Keratinocyte (primary cell): ENCODE data around the gene RPL13.

Experiments
- EZH2 ChIP-seq: IDR thresholded peaks from one replicate; pipeline ENCODE4 v1.6.1; 2012; ENCODE audit warnings: inconsistent platforms, mild to moderate bottlenecking, low read length, moderate library complexity
- TF ChIP-seq, protein P1 (sequence below), 3 experiments: IDR thresholded peaks in 1 of 3; conservative IDR thresholded peaks in 1 of 3; optimal IDR thresholded peaks in 1 of 3; 2 replicates in 2 of 3; 3 replicates in 1 of 3; pipeline versions ENCODE3 to v1.5.1; 2011; ENCODE audit warnings: low read length in 3 of 3, mild to moderate bottlenecking in 3 of 3, moderate library complexity in 2 of 3, control low read depth in 1 of 3, inconsistent platforms in 1 of 3; ENCODE audit not compliant: insufficient read depth in 2 of 3; ENCODE audit errors: extremely low read depth in 1 of 3

DNA sequence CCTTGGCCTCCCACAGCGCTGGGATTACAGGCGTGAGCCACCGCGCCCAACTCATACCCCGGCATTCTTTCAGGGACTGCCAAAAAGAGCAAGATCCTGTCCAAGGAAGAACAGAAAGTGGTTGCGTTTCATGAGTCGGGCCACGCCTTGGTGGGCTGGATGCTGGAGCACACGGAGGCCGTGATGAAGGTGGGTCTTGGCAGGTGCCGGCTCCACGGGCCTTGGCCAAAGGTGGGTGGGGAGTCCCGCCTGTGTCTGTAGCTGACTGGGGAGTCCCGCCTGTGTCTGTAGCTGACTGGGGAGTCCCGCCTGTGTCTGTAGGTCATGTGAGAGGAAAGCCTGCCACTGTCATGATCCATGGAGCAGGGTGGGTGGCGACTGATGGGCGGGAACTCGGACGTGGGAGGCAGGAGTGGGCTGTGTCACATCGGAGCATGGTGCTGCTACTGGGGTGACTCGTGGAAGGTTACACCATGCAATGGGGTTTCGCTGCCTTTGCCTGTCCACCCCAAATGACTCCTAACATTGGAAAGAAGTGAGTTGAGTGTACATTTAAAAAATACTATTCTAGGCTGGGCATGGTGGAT lies 10.0 kb upstream of the RPL13 start:
- TF ChIP-seq, protein P1, sequence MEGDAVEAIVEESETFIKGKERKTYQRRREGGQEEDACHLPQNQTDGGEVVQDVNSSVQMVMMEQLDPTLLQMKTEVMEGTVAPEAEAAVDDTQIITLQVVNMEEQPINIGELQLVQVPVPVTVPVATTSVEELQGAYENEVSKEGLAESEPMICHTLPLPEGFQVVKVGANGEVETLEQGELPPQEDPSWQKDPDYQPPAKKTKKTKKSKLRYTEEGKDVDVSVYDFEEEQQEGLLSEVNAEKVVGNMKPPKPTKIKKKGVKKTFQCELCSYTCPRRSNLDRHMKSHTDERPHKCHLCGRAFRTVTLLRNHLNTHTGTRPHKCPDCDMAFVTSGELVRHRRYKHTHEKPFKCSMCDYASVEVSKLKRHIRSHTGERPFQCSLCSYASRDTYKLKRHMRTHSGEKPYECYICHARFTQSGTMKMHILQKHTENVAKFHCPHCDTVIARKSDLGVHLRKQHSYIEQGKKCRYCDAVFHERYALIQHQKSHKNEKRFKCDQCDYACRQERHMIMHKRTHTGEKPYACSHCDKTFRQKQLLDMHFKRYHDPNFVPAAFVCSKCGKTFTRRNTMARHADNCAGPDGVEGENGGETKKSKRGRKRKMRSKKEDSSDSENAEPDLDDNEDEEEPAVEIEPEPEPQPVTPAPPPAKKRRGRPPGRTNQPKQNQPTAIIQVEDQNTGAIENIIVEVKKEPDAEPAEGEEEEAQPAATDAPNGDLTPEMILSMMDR (optimal IDR thresholded peaks at IDR 0.05 in 1 of 3, IDR thresholded peaks at IDR 0.05 in 1 of 3, conservative IDR thresholded peaks at IDR 0.05 in 1 of 3; ENCODE audit: extremely low read depth in 1 of 3, insufficient read depth in 2 of 3, low read length in 3 of 3), result no peak
- TF ChIP-seq EZH2, result no peak
